ENCODE results near the gene HNRNPUL1.

HNRNPUL1 gene

GRCh38 chr19:41311072-41311471, 46.9 kb downstream of the HNRNPUL1 start:
- no peak for TF ChIP-seq CTCF (IDR thresholded peaks at IDR 0.05; ENCODE audit: low read depth, low read length, missing control alignments)
- in situ Hi-C loops (cut with HindIII; ENCODE audit: low sequenced_read_pairs): no loop called here
- H3K4me3 ChIP-seq (ENCODE audit: low read depth, low read length): peak overlapping the region; percentile 89
- DNase-seq (ENCODE audit: low read depth): no peak

- TF ChIP-seq CTCF (IDR thresholded peaks at IDR 0.05; ENCODE audit: low read depth, low read length, missing control alignments): no peak
- no peak for DNase-seq (ENCODE audit: low read depth)
- in situ Hi-C loops (cut with HindIII; ENCODE audit: low sequenced_read_pairs): no loop called here
- H3K4me3 ChIP-seq (ENCODE audit: low read depth, low read length): peak overlapping the region; percentile 89
These were observed 47.4 kb downstream of the HNRNPUL1 start for GRCh38 chr19:41311613-41312012.

DNA sequence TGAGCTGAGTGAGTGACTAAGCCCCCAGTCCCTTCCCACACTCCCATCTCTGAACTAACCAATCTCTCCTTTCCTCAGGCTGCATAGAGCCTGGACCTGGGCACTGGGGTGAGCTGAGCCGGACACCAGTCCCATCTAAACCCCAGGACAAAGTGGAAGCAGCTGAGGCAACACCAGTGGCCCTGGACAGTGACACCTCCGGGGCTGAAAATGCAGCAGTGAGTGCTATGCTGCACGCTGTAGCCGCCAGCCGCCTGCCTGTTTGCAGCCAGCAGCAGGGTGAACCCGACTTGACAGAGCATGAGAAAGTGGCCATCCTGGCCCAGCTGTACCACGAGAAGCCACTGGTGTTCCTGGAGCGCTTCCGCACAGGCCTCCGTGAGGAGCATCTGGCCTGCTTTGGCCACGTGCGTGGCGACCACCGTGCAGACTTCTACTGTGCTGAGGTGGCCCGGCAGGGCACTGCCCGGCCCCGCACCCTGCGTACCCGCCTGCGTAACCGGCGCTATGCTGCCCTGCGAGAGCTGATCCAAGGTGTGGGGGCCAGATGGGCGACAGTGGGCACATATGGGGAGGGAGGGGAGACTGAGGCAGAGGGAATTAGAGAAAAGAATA, 52.2 kb downstream of the HNRNPUL1 start:
- no peak for TF ChIP-seq CTCF (IDR thresholded peaks at IDR 0.05; ENCODE audit: low read depth, low read length, missing control alignments)
- DNase-seq (ENCODE audit: low read depth): no peak
- in situ Hi-C loops (cut with HindIII; ENCODE audit: low sequenced_read_pairs): no loop called here
- H3K4me3 ChIP-seq (ENCODE audit: low read depth, low read length): no peak overlapping the region

- no peak for DNase-seq (ENCODE audit: low read depth)
- no peak overlapping the region for H3K4me3 ChIP-seq (ENCODE audit: low read depth, low read length)
- TF ChIP-seq CTCF (IDR thresholded peaks at IDR 0.05; ENCODE audit: low read depth, low read length, missing control alignments): no peak
- in situ Hi-C loops (cut with HindIII; ENCODE audit: low sequenced_read_pairs): no loop called here
These were observed 54.7 kb downstream of the HNRNPUL1 start for GRCh38 chr19:41318696-41319499.

DNA sequence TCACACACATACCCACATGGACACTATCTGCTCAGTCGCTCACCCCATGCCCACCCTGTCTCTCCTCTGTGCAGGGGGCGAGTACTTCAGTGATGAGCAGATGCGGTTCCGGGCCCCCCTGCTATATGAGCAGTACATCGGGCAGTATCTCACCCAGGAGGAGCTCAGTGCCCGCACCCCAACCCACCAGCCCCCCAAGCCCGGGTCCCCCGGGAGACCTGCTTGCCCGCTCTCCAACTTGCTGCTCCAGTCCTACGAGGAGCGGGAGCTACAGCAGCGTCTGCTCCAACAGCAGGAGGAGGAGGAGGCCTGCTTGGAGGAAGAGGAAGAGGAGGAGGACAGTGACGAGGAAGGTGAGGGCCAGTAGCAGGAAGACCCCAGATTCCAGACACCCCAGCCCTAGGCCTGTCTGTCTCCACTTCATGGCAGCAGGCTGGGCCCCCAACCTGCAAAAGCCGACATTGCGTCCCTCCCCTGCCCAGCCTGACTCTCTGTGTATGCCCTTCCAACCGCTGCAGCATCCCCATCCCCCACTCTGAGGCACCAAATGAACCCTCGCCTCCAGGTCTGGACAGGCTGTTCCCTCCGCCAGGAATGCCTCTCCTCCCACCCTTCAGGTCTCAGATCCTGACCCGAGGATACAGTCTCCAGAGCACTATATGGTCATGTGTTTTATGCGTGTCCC, 55.5 kb downstream of the HNRNPUL1 start:
- in situ Hi-C loops (cut with HindIII; ENCODE audit: low sequenced_read_pairs): no loop called here
- no peak for TF ChIP-seq CTCF (IDR thresholded peaks at IDR 0.05; ENCODE audit: low read depth, low read length, missing control alignments)
- DNase-seq (ENCODE audit: low read depth): no peak

DNA sequence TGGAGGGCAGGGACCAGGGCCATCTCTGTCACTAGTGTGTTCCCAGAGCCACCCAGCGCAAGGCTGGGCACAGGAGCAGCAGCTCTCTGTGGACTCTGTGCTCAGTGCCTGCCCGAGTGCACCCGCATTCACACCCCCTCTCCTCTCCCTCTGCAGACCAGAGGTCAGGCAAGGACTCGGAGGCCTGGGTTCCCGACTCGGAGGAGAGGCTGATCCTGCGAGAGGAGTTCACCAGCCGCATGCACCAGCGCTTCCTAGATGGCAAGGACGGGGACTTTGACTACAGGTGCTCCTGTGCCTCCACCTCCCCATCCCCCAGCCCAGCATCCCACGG, 56.0 kb downstream of the HNRNPUL1 start:
- TF ChIP-seq CTCF (IDR thresholded peaks at IDR 0.05; ENCODE audit: low read depth, low read length, missing control alignments): no peak
- no peak for DNase-seq (ENCODE audit: low read depth)
- H3K4me3 ChIP-seq (ENCODE audit: low read depth, low read length): no peak overlapping the region
- in situ Hi-C loops (cut with HindIII; ENCODE audit: low sequenced_read_pairs): no loop called here

More for the DNA sequence above, 55.5 kb downstream of the HNRNPUL1 start:
- H3K4me3 ChIP-seq (ENCODE audit: low read depth, low read length): no peak overlapping the region

All from astrocyte of the cerebellum (primary cell).